ENCODE data around the gene TMEM81.

TMEM81 gene

DNA sequence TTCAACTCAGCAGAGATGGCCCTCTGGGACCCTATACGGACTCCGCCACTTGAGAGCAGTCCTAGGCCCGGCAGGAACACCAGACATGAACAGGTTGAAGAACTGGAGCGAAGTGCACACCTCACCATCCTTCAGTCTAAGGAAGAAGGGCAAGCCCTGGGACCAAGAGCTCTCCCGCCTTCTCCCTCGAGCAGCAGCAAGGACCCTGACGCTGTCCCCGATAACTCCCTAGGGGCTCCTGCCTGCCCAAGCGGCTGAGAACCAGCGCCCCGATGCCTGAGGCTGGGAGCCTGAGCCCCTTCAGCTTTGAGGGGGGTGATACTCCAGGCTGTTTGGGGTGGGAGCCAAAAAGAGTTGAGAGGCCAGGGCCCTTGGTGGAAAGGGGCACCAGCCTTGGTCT is 10.2 kb downstream of the TMEM81 start:
- no peak overlapping the region for H3K4me2 ChIP-seq (ENCODE audit: low read length)
- no peaks in the 10 kb centered on the region for H3K9me2 ChIP-seq (ENCODE audit: low read depth, low read length)
- no peak overlapping the region for H3K4me3 ChIP-seq (ENCODE audit: low read depth, low read length, poor library complexity, severe bottlenecking)
- H2AFZ ChIP-seq (ENCODE audit: low read length): no peak overlapping the region
- no peaks in the 10 kb centered on the region for H3F3A ChIP-seq (ENCODE audit: insufficient read depth, low read length)
- no peaks in the 10 kb centered on the region for H3K27me3 ChIP-seq (ENCODE audit: insufficient read depth, low read length)
- H3K9ac ChIP-seq (ENCODE audit: low read length): no peak overlapping the region
- no peaks in the 10 kb centered on the region for H3K79me2 ChIP-seq (ENCODE audit: insufficient read depth, low read length)
- H3K36me3 ChIP-seq (ENCODE audit: insufficient read depth, low read length): no peaks in the 10 kb centered on the region
- TF ChIP-seq, protein P1, sequence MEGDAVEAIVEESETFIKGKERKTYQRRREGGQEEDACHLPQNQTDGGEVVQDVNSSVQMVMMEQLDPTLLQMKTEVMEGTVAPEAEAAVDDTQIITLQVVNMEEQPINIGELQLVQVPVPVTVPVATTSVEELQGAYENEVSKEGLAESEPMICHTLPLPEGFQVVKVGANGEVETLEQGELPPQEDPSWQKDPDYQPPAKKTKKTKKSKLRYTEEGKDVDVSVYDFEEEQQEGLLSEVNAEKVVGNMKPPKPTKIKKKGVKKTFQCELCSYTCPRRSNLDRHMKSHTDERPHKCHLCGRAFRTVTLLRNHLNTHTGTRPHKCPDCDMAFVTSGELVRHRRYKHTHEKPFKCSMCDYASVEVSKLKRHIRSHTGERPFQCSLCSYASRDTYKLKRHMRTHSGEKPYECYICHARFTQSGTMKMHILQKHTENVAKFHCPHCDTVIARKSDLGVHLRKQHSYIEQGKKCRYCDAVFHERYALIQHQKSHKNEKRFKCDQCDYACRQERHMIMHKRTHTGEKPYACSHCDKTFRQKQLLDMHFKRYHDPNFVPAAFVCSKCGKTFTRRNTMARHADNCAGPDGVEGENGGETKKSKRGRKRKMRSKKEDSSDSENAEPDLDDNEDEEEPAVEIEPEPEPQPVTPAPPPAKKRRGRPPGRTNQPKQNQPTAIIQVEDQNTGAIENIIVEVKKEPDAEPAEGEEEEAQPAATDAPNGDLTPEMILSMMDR (IDR thresholded peaks at IDR 0.05; ENCODE audit: low read length): no peak
- TF ChIP-seq EZH2 (IDR thresholded peaks at IDR 0.05; ENCODE audit: borderline replicate concordance, low read length): no peak
- H3K4me1 ChIP-seq (ENCODE audit: insufficient read depth, low read length, severe bottlenecking): no peaks in the 10 kb centered on the region
- no peaks in the 10 kb centered on the region for H3K9me3 ChIP-seq (ENCODE audit: low read length)
- no peaks in the 10 kb centered on the region for H4K20me1 ChIP-seq (ENCODE audit: insufficient read depth, low read length)
- no peak overlapping the region for H3K27ac ChIP-seq (ENCODE audit: low read depth, low read length, poor library complexity, severe bottlenecking)

DNA sequence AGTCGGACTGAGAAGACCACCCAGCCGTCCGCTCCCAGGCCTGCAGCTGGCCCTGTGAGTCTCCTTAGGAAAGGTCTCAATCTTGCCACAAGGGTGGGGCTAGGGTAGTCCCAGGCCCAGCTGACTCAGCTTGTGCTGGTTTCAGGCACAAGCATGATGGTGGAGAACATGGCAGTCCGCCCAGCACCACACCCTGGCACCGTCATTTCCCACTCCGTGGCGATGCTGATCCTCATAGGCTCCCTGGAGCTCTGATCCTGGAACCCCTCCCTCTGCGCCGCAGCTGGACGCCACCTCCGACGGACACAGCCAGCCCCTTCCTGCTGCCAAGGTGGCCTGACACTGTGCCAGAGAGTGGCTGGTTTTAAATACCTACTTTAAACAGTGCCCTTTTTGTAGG is 10.7 kb downstream of the TMEM81 start:
- Histone ChIP-seq H3K4me3 (ENCODE audit: low read depth, low read length, poor library complexity, severe bottlenecking) (no peak overlapping the region), H3K9ac (ENCODE audit: low read length) (no peak overlapping the region)

DNA sequence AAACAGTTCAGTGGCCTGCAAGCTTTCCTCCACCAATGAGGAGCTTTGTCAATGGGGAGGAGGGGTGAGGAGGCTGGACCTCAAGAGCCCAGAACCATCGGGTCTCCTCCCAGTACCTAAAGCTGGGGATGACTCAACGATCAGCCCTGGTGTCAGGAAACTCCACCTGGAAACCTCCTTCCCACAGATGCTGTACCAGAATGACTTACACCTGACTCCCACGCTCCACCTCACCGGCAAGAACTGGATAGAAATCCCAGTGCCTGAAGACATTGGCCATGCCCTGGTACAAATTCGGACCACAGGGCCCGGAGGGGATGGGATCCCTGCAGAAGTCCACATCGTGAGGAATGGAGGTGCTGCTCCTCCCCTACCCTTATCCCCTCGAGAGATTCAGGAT is 11.4 kb downstream of the TMEM81 start:
- Histone ChIP-seq H3K4me2 (ENCODE audit: low read length) (no peak overlapping the region), H3K9me3 (ENCODE audit: low read length) (no peaks in the 10 kb centered on the region), H3F3A (ENCODE audit: insufficient read depth, low read length) (no peaks in the 10 kb centered on the region), H2AFZ (ENCODE audit: low read length) (no peak overlapping the region), H3K9ac (ENCODE audit: low read length) (no peak overlapping the region), H3K4me1 (ENCODE audit: insufficient read depth, low read length, severe bottlenecking) (no peaks in the 10 kb centered on the region), H3K4me3 (ENCODE audit: low read depth, low read length, poor library complexity, severe bottlenecking) (no peak overlapping the region), H3K36me3 (ENCODE audit: insufficient read depth, low read length) (no peaks in the 10 kb centered on the region), H3K9me2 (ENCODE audit: low read depth, low read length) (no peaks in the 10 kb centered on the region), H4K20me1 (ENCODE audit: insufficient read depth, low read length) (no peaks in the 10 kb centered on the region), H3K27ac (ENCODE audit: low read depth, low read length, poor library complexity, severe bottlenecking) (no peak overlapping the region), H3K27me3 (ENCODE audit: insufficient read depth, low read length) (no peaks in the 10 kb centered on the region), H3K79me2 (ENCODE audit: insufficient read depth, low read length) (no peaks in the 10 kb centered on the region)
- no peak for TF ChIP-seq EZH2 (IDR thresholded peaks at IDR 0.05; ENCODE audit: borderline replicate concordance, low read length)
- TF ChIP-seq, protein P1 (IDR thresholded peaks at IDR 0.05; ENCODE audit: low read length): no peak

More for the DNA sequence above, 10.7 kb downstream of the TMEM81 start:
- Histone ChIP-seq H3K9me3 (ENCODE audit: low read length) (no peaks in the 10 kb centered on the region), H3K79me2 (ENCODE audit: insufficient read depth, low read length) (no peaks in the 10 kb centered on the region), H3K9me2 (ENCODE audit: low read depth, low read length) (no peaks in the 10 kb centered on the region), H3K27ac (ENCODE audit: low read depth, low read length, poor library complexity, severe bottlenecking) (no peak overlapping the region), H3K27me3 (ENCODE audit: insufficient read depth, low read length) (no peaks in the 10 kb centered on the region), H2AFZ (ENCODE audit: low read length) (no peak overlapping the region), H3K4me1 (ENCODE audit: insufficient read depth, low read length, severe bottlenecking) (no peaks in the 10 kb centered on the region), H3K4me2 (ENCODE audit: low read length) (no peak overlapping the region), H3K36me3 (ENCODE audit: insufficient read depth, low read length) (no peaks in the 10 kb centered on the region), H3F3A (ENCODE audit: insufficient read depth, low read length) (no peaks in the 10 kb centered on the region), H4K20me1 (ENCODE audit: insufficient read depth, low read length) (no peaks in the 10 kb centered on the region)
- no peak for TF ChIP-seq EZH2 (IDR thresholded peaks at IDR 0.05; ENCODE audit: borderline replicate concordance, low read length)
- TF ChIP-seq, protein P1 (IDR thresholded peaks at IDR 0.05; ENCODE audit: low read length): no peak

Measured in OCI-LY1 (cell line).